GM18498 (cell line): ENCODE measurements around the gene SPHK1.

Experiments
- ATAC-seq: cut with Tn5 transposase; IDR thresholded peaks from one replicate; pipeline ENCODE4 v1.9.1; 2021; ENCODE audit warnings: mild to moderate bottlenecking, moderate library complexity; ENCODE audit not compliant: unreplicated experiment

The SPHK1 gene

DNA sequence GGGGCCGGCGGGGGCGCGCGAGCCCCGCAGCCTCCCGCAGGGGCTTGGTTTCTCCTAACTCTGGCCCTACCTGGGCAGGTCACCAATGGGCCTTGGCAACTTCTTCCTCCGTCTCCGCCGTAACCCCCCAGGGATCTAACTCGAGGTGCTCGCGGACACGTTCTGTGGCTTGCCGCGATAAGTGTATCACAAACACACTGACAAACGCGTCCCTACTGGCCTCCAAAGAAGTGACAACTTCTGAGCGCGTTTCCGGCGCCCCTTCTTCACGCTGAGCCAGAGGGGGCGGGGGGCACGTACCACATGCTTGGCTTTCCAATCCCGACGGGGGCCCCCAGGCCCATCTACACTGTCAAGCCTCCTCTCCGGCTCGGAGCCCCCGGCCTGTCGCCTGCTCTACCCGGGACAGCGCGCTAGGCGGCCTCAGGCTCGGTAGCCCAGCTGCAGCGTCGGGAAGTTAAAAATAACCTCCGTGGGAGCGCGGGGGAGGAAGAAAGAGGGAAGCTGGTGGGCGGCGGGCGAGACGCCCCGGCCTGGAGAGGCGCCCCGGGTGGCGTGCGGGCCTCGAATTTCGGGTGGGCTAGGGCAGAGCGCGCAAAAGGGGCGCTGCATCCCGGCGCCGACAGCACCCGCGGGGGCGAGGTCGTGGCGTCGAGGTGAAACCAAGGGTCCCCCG, 725 bp upstream of the SPHK1 start:
- ATAC-seq = peak; percentile 18

- ATAC-seq = peak; percentile 4
These were observed 830 bp downstream of the SPHK1 start for GRCh38 chr17:76384987-76385891.

- peak; percentile 36 for ATAC-seq
These were observed 1.7 kb downstream of the SPHK1 start for GRCh38 chr17:76385892-76386786.

- no peak for ATAC-seq
These were observed 2.8 kb downstream of the SPHK1 start for GRCh38 chr17:76386966-76387765.

GRCh38 chr17:76388966-76389888, 4.8 kb downstream of the SPHK1 start:
- ATAC-seq = no peak

- no peak for ATAC-seq
These were observed 5.6 kb downstream of the SPHK1 start for GRCh38 chr17:76390003-76390421.

DNA sequence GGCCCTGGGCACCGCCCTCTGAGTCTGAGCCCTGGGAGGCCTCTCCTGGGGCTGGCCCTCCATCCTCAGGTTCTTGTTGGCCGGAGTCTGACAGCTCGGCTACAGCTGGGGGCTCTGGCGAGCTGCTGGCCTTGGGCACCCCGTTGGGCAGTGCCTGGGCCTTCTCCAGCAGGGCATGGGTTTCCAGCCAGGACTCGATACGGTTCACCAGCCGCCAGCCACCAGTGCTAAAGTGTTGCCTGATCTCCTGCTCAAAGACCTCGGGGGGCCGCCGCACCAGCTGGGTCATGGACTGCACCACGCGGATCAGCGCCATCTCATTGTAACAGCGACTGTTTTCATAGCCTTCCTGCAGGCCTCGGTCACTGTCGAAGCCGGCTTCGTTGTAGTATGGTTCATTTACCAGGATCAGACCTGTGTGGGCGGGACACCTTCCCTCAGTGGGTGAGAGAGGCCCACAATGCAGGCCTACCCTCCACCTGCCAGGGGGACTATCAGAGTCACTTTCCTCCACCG, 6.8 kb downstream of the SPHK1 start:
- ATAC-seq = no peak

DNA sequence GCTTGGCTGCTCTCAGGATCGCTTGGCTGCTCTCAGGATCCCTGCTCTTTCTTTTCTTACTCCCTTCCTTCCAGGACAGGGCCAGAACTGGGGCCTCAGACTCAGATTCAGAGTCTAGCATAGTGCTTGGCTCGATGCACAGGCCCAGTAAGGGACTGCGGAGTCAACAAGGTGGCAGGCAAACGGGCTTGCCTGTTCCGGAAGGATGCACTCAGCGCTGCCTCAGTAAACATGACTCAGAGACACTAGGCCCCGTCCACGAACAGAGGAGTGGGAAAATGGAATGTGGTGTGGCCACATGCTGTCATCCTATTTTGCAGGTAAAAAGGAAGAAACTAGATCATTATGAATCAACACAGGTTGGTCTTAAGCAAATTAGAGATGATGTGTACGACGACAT, 9.8 kb downstream of the SPHK1 start:
- ATAC-seq = no peak

- ATAC-seq = no peak
These were observed 11.6 kb downstream of the SPHK1 start for GRCh38 chr17:76395980-76396379.

DNA sequence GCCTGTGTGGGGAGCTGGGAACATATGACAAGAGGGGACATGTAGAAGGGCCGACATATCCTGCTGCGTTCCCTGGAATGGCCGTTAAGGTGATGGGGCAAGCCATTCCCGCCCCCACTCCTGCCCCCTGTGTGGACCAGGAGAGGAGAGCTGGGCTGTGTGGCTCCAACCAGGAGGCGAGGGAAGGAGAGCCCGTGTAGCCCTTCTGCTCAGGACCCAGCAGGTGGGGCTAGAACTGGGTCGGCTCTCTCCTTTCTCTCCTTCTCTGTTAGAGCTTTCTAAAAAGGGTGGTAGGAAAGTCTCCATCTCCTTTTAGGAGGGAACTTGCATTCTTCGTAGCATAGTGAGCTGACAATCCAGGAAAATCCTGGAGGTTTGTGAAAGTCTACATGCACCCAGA, 12.8 kb downstream of the SPHK1 start:
- ATAC-seq = no peak

DNA sequence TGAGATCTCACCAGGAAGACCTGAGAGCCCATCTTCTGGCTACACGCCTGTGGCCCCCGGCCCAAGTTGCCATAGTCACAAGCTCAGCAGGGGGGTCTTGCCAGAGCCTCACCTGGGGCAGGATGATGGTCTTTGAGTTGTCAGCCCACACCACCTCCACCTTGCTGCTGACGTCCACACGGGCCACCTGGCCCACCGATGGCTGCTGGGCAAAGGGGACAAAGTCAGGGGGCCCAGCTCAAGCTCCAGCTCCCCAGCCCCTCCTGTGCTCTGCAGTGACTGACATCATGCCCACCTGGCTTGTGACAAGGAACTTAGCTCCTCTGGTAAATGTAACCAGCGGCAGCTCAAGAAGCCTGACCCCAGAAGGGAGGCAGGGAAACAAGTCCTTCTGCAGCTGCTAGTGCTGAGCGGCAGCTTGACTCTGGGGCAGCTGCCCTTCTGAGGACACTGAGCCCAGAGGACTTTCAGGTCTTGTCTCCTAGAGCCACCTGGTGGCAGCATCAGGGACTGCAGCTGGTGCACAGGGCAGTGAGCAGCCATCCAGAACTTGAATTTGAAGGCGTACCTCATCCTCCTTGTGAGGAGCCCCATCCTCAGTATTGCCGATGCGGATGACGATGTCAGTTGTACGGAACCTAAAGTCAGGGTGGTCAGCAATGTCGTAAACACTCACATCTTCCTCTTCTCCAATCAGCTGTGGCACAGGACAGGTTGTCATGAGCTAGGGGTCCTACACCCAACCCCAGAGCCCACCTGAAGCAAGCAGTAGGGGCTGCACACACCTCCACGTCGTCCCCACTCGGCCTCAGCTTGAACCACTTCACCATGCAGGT, 13.5 kb downstream of the SPHK1 start:
- no peak for ATAC-seq

DNA sequence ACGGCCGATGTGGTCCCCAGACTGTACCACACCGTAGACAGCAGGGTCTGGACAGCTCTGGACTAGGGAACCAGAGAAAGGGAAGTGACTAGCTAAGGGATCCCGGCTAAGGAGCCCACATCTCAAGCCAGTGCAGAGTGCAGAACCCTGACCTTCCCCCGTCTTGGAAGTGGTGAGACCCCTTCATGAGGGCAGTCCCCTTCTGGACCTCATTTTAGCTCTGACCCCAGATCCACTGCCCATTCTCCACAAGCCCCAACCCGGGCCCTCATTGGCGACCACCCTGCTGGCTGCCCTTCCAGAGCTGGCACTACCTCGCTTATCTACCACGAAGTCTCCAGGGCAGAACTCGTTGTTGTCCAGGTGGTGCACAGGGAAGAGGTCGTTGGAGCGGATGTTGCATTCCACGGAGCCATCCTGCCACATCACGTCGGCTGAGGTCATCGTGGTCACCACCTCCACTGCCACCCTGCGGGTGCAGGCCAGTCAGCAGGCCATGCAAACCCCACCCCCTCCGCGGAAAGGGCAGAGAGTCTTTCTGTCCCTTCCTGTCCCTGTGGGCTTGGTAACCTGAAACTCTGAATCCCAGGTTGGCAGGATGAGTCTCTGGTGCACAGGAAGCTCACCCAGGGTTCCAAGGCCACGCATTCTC, 14.2 kb downstream of the SPHK1 start:
- ATAC-seq = no peak

DNA sequence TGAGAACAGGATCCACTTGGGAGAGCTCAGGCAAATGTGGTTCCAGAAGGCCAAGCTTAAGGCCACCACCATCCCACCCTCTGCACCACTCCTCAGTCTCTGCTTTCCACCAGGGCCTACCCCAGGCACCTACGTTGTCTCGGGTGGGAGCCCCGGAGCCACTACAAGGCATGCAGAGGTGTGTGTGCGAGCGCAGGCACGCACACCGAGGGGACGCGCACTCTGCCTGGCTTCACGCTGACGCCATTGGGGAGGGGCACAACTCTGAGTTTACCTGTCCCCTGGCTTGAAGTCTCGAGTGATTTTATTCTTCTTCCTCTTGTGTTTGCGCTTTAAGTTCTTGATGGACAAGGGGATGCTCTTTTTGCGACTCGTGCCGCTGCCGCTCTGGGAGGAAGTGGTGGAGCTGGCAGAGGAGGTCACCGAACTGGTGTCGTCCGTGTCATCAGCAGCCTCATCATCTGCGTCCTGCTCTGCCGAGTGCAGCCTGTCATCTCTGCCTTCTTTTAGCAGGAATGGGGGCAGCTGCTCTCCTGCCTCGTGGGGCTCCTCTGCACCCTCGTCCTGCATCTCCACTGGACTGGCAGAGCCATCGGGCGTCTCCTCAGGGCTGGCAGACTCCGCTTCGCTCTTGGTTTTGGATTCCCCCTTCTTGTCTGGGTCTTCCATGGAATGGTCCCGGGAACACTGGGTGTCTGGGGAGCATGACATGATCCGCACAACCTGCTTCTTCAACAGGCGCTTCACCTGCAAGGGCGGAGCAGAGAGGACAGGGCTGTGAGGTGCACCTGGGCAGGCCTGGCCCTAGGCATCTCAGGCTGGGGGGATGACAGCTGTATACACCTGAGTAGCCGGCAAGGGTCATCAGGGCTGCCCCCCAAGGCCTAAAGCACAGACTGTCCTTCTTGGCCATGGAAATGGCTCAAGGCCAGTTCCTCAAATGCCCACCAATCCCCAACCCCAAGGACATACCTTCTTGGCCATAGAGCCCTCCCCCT, 15.1 kb downstream of the SPHK1 start:
- ATAC-seq = no peak

DNA sequence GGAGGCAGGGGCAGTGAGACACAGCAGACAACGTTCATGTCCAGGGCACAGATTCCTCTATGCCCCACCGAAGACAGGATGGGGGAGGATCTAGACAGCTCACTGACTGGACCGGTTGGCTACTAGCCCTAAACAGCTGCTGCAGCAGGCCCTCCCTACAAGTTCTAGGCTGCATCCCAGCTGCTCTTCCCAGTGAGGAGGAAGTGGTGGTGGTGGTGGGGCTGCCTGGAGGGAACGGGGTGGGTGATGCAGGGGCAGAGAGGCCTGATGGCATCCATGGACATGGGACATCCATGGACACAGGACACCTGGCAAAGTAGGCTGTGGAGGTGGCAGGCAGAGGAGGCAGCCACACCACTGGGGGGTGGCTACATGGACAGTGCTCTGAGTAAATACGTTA, 18.3 kb downstream of the SPHK1 start:
- no peak for ATAC-seq

DNA sequence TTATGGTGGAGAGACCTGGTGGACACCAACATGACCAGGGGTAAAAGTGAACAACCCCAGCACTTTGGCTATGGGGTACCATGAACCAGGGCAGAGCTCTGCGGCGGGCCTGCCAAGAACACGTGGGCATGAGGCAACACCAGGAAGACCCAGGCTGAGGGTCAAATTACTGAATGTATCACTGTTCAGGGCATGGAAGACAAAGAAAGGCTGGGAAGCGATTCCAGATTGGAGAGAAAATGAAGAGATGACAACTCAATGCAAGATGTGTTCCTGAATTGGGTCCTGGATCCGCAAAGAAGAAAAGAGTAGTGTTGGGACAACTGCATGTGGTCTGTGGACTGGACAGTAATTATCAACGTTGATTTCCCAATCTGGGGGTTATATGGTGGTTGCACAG, 19.8 kb downstream of the SPHK1 start:
- no peak for ATAC-seq

GRCh38 chr17:76404976-76405563, 20.7 kb downstream of the SPHK1 start:
- no peak for ATAC-seq
